Myocyte (in vitro differentiated cells): ENCODE data around the gene EOMES. TPM values are rescaled to one million over a fixed set of nuclear protein-coding genes. Genes with fewer than 3 reads are reported as not detected.
"Not testable (repeated sequence)": the region's sequence is repeated elsewhere in the genome, so short reads cannot be mapped to it uniquely, and the experiment has no call there.

Source experiments
- DNase-seq: peaks from one replicate; pipeline ENCODE4 v3.0.0-alpha.2; 2012; ENCODE audit warnings: low read depth
- polyA plus RNA-seq: library from polyadenylated mRNA; unstranded; fragments of >200 nt; gene quantifications from one replicate; pipeline ENCODE4 v1.2.1, GENCODE V29; 2012; ENCODE audit warnings: missing spikeins
- total RNA-seq: library from RNA; depleted of rRNA; stranded (reverse); fragments of >200 nt; gene quantifications from 2 replicates; pipeline ENCODE4 v1.2.3, GENCODE V29; 2014

The EOMES gene
- not detected in 2 replicates for total RNA-seq
- not detected for polyA plus RNA-seq

DNA sequence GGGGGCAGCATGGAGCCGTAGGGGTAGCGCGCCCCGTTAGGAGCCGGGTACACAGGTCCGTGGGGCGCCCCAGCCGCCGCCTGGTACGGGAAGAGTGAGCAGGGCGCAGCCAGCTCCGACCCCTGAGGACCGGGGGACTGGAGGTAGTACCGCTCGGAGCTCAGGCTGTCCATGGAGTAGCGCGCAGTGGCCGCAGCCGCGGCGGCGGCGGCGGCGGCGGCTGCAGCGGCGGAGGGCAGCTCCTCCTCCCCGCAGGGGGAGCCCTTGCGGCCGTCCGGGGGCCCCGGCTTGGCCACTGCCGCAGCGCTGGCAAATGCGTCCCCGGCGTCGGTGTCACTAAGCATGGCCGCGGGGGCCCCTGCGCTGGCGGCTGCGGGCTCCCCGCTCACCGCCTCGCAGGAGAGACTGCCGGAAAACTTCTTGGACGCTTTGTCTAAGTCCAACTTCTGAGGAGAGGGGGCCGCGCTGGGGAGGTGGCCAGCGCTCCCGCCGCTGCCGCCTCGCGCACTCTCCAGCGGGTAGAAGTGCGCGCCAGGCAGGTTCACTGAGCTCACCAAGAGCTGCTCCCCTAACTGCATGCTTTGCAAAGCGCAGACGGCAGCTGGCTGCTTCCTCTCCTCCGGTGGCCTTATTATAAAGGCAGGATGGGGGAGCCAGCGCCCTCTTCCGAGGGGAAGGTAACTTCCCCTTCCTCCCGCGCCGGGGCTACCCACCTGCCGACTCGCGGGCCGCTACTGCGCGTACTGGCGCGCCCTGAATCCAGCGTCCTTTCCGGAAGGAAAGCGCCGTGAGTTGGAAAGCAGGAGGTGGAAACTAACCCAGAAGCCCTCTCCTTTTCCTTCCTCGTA, at the start of gene EOMES:
EOMES (minus strand) TSS at position 607 of the 848 bp plus-strand sequence; CDS start at position 578, 29 bp downstream.
- peak; percentile 50 for DNase-seq

DNA sequence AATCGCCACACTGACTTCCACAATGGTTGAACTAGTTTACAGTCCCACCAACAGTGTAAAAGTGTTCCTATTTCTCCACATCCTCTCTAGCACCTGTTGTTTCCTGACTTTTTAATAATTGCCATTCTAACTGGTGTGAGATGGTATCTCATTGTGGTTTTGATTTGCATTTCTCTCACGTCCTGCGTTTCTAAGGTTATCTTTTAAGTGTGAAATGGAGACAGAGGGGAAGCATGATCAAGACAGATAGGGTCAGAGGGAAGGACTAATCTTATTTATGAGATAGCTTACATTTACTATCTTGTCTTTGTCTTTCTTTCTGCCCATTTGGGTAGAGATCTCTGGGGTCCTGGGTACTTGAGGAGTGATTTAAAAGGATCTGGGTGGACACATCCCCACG, 48.3 kb upstream of the EOMES start:
- not testable (repeated sequence) for DNase-seq

DNA sequence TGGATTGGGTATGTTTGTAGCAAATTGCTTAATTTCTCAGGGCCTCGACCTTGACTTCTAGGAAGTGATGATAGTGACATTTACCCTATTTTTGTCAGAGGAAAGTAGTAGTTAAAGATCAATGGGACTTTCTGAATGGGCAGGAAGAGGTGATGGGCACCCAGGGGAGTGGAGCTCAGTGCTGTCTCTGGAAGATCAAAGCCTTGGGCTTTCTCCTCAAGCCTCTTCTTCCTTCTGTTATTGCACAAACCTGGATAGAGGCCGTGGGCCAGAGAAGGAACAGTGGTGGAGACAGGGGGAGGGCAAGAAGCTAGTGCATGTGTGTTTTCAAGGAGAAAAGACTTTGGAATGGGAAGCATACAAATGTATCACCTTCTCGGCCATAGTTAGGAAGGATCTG, 44.9 kb upstream of the EOMES start:
- DNase-seq = no peak

DNA sequence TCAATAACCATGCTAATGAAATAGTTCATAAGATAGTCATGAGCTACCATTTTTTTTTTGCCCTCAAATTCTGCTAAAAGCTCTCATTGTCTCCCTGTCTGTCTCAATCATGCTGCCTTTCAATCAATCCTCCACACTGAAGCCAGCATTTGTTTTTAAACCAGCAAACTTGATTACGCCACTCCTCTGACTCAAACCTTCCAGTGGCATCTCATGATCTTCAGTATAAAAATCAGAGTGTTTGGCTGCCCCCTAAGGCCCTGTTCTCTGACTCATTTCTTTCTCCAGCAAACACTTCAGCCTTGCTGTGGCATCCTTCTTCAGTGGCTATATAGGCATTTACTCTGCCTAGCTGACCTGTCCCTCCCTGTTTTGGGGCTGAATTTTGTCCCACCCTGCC, 36.0 kb upstream of the EOMES start:
- peak; percentile 70 for DNase-seq

DNA sequence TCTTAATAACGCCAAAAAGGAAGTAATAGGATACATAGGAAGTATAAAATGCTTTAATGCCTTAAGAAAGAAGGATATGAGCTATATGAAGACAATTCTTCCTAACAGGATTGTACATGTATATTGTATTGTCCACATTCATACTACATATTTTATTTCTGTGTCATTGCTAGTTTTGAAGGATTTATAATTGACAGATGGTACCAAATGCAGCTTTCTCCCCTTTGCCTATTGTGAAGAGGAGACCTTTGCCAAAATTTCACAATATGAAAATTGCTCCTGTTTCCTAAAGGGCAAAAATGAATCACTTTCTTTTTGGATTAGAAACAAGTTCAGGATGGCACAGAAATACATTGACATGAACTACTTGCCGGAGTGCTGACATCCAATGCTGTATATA, 34.8 kb upstream of the EOMES start:
- DNase-seq = no peak

DNA sequence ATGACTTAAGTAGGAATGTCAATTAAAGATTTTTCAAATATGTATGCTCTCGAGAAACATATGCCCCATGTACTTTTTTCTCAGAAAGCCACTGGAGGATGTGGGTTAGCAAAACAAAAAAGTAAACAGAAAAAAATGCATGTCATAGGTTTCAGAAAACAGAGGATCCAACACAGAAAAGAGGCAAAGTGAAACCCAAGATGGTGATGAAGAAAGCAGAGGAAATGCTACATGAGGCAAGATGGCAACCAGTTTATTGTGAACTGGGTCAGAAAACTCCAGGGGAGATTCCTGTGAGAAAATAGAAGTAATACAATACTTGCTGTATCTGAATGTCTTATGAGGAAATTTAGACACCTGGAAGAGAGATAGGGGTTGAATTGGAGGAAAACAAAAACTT, 30.8 kb upstream of the EOMES start:
- DNase-seq = no peak

DNA sequence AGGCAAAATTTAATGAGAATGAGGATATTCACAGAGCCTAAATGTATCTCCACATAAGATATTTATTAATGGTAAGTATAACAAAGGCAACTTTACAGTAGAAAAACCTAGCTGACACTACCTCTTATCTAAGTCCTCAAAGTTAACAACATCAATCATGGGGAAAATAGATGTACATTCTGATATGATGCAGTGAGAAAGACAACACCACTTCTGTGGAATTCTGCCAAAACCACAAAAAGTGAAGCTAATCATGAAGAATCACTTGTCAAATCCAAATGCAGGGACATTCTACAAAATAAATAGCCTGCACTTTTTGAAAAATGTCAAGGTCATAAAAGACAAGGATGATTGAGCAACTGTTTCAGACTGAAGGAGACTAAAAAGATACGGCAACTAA, 27.5 kb upstream of the EOMES start:
- no peak for DNase-seq

DNA sequence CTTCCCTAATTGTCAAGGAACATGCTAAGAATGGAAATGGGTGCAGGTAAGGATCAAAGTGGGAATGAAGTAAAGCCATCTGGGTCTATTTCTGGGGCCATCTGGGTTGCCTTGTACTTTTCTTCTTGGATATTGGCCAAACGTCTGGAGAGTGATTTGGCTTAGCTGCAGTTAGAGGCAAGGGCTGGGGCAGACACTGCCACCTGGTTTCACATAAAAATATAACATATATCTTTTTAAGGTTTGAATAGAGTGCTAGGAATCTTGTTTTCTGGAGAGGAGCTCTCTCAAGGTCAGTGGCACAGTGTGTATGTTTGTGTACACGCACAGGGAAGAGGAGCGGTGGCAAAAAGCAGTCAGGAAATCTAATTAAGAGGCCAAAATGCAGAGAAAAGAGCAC, 24.7 kb upstream of the EOMES start:
- DNase-seq = no peak

DNA sequence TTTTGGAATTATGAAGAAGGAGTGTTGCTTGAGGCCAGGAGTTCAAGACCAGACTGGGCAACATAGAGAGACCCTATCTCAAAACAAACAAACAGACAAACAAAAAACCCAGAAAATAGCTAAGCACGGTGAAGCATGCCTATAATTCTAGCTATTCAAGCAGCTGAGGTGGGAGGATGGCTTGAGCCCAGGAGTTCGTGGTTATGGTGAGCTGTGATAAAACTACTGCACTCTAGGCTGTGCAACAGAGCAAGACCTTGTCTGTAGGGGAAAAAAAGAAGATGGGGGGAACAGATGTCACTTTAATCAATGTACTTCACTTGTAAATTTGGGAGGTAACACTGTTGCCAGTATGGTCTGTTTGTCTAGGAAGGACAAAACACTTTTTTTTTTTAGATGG, 18.7 kb upstream of the EOMES start:
- DNase-seq = no peak

DNA sequence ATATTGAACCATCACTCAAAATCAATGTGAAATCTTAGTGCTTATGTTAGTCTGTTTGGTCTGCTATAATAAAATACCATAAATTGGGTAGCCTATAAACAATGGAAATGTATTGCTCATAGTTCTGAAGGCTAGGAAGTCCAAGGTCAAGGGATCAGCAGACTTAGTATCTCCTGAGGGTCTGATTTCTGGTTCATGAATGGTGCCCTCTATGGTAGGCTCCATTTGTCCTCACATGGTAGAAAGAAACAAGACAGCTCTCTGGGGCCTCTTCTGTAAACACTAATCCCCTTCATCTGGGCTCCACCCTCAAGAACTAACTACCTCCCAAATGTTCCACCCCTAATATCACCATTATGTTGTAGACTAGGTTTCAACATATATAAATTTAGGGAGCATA, 15.0 kb upstream of the EOMES start:
- no peak for DNase-seq

DNA sequence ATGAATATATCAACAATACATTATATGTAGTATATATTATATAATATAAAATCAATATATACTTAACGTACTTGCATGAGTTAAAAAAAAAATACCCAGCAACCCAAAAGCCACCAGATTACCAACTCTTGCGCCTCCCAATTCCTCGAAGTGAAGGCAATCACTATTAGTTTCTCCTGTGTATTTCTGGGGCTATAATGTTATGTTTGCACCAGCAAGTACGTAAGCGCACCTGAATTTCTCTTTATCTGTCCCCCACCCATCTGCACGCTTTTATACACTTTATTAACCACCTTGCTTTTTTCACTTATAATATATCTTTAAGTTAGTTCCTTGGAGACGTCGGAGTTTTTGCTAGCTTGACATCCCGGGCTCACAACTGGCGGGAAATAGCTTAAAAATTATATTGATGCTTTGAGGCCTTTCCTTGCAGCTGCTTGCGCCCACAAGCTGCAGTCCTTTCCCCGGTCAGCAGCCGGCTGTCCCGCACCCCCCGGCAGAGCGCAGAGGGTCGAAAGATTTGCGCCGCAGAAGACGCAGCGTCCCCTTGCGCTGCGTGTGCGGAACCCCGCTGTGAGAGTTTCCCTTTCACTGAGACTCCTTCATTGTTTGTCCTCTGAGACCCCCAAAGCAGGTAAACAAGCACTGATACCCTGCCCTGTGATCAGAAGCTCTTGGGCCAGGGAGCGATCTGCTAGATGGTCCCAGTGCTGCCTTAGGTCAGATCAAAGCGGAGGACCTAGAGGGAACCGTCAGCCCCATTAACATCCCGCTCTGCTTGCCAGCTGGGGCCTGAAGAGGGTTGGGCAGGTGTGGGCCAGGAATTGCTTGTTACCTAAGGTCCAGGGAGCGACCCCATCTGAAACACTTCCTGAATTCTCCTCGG, 8.9 kb upstream of the EOMES start:
- no peak for DNase-seq

DNA sequence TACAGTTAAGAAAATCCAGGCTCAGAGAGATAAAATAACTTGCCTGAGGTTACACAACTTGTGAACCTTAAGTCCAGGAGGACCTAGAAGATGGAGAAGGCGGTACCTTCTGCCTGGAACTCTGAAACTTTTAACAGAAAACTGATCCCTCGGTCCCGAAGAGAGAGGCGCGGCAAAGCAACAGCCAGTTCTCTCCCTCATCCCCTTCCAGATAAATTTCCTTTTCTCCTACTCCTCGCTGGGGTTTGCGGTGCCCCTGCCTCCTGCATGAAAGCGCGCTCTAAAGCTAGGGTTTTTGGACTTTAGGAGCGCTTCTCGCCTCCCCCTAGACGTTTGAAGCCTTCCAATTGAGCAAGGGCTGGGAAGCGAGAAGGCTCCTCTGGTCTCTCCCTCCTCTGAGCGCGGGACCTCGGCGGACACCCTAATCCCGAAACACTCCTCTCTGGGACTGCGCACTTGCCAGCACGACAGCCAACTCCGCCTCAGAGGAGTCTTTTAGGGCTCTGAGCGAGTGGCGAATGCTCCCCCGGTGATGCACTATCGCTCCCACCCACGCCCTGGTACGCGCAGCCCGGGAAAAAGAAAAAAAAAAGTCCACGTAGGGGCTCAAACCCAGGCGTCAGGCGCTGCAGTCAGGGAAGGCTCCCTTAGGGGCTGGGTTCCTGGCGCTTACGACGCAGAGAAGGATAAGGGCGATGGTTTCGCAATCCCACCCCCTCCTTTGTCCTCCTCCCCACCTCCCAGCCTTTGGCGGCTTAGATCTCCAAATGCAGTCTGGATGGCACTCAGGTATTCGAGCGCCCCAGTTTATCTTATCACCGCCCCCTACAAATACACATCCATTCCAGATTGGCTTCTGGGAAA, 7.9 kb upstream of the EOMES start:
- no peak for DNase-seq

DNA sequence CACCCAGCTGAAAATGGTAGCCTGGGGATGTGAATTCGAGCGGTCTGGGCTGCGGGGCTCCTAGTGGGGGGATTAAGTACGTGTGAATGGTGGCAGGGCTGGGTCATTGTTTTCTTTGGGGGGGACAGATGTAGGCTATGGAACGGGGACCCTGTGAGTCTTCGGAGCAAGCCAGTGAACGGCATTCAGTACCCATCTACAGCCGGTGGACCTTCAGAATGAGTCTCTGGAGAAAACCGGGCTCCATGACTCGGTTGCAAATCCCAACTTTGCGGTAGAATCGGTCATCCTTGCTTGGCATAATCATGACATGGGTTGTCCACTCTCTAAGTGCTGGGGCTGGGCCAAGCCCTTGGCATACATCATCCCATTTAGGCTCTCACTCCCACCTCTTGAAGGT, 7.2 kb upstream of the EOMES start:
- DNase-seq = no peak

DNA sequence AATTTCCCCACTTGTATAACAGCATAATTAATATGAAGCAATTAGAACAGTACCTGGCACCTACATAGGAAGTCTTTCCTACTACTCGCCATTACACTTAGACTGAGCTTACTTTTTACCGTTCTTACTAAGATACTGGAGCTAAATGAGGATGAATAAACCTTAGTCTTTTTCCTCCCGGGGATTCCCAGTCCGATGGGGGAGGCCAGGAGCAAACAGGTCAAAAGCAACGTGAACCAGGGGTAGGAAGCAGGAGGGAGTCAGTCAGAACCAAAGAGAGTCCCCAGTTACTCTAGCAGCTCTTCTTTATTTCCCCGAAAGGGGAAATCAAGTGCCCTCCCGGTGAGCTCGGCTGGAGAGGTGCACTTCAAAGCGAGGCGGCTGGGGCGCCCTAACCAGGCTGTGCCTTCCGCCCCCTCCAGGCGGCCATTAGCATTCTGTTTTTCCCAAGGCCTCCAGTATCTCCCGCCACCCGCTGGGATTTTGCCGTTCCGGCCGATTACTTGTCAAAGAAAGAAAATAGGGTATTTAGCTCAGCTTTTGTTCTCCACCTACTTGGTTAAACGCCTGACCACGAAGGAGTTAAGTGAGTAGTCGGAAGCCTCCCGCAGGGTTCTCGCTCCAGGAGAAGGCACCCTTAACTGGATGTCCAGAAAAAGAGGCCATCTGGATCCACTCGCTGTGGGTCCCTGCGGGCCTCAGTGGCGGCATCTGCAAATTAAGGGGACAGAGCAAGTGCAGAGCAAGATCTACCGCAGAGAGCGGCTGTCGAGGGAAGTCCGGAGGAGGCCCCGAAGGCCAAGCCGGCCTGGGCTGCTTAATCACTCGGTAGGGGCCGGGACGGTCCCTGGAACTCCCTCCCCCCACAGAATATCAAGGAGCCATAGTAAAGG, 6.3 kb upstream of the EOMES start:
- DNase-seq = peak; percentile 28

DNA sequence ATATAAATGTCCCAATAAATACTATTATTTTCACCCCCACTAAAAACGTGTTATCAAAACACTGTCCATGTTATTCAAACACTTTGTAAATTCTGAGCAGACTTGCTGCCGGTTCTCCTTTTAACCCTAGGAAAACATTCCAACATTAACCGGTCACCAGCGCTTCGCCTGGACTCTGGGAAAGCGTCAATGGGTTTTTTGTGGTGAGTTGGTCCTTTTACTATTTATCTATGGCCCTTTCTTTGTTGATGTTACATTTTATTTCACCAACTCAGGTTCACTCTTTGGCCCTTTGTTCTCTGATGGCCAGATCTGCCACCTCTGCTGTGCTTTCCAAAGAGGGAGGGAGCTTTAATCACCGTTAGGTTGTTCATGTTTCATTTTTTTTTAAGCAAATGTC, 4.1 kb upstream of the EOMES start:
- DNase-seq = no peak

DNA sequence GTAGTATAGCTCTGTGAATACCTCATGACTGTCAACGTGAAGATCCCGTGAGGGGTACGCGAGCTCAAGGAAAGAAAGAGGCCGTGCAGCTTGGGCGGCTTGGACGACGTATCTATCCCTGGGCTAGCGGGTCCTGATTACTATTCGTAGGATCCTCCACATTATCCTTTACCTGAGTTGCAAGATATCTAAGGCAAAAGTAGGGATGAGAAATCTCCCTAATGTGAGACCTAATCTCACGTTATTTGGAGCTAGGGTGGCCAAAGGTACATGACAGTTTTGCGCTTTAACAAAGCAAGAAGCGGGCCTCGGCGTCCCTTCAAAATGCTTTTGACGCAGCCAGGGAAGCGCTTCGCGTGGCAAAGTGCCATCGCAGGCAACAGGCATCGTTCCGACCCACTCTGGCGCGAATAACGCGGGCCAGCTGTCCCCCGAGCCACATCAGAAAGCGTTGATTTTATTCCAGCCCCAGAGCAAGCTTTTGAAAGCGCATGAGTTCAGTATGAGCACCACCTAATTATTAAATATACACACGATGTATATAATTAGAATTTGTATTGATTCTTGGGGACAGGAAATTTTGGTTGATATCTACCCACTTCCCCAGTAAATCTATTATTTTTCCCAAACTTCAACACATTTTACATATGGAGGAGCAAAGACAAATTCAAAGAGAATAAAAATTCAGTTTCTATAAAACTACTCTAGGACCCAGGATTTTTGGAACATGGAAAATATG, 2.5 kb upstream of the EOMES start:
- no peak for DNase-seq

DNA sequence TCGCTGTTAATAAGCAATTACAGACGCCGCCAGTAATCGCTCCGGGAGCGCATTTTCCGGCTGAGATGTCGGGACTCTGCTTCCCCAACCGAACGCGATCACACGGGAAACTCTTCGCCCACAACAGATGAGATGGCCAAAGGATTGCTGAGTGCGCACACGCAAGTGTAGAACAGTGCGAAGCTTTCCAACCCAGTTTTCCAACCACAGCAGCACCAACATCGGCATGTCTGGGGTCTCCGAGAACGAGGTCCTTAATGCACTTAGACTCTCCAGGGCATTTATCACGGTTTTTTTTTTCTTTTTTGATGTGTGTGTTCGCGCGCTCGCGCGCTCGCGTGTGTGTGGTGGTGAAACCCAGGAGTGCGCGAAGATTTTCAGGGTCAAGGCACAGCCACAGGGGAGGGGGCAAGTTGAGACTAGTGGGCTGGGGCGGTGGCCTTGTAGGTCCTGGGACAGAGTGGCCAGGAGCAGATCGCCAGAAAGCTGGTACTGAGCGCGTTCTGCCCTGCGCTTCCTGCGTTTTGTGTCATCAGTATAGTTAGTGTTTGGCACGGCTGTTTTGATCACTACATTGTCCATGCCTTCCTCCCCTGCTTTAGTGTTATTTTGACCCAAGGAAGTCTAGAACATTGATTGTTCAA, 1.8 kb upstream of the EOMES start:
- DNase-seq = no peak

DNA sequence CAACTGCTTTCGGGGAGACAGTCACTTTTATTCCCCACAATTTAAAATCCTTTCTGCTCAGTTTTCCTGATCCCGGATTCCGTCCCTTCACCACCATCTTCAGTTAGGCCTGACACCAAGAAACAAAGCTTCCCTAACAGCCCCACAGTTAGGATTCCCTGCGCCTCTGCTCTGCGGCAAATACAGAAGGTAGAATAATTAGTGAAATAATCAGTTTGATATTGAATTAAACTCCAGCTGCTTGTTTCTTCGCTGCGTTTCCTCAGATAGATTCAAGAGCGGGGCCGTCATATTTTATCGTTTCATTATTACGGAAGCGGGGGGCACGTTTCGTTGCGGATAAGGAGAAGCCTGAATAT, 1.3 kb upstream of the EOMES start:
- DNase-seq = no peak

DNA sequence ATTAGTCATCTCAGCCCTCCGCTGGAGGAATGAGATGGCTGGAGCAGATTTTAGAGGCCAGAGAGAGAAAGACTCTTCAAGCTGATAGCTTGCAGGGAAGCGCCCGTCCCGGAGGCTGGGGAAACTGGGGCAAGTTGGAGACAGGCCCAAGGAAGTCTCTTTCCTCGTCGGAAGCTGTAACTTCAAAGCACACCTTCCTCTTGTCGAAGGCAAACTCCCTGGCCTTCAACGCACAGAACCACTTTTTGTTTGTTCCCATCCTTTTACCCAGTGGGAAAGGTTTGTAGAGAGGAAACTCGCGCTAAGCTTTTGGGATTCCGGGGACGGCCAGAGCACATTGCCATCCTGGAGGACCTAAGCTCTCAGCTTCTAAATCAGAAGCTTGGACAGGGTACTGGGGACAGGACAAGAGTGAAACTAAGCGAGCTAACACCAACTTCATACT, 900 bp upstream of the EOMES start:
- DNase-seq = peak; percentile 25
